Fibroblast of villous mesenchyme (primary cell): ENCODE data around the gene MSH2. TPM values are rescaled to one million over a fixed set of nuclear protein-coding genes. Genes with fewer than 3 reads are reported as not detected.

Experiments used
- DNase-seq: peaks from one replicate; pipeline ENCODE4 v3.0.0-alpha.2; 2010; ENCODE audit warnings: low read depth
- H3K4me3 ChIP-seq: 2 replicates; pipeline ENCODE4 v1.5.1; 2011; ENCODE audit warnings: low read depth, mild to moderate bottlenecking, low read length
- CTCF ChIP-seq: IDR thresholded peaks from 2 replicates; pipeline ENCODE4 v1.5.1; 2012; ENCODE audit warnings: low read depth, mild to moderate bottlenecking, low read length; ENCODE audit not compliant: insufficient read depth
- total RNA-seq: library from RNA; depleted of rRNA; stranded (reverse); fragments of >200 nt; gene quantifications from 2 replicates; pipeline ENCODE4 v1.2.3, GENCODE V29; 2012

Gene MSH2
- total RNA-seq, 1 donor, result 22.9 TPM

- no peak overlapping the region for H3K4me3 ChIP-seq
- DNase-seq, result no peak
- TF ChIP-seq CTCF, result no peak
Measured at GRCh38 chr2:47508641-47509040, 105.7 kb downstream of the MSH2 start.

GRCh38 chr2:47509250-47509649 lies 106.3 kb downstream of the MSH2 start:
- no peak for TF ChIP-seq CTCF
- no peak for DNase-seq
- no peak overlapping the region for H3K4me3 ChIP-seq

- no peak overlapping the region for H3K4me3 ChIP-seq
- TF ChIP-seq CTCF, result no peak
- DNase-seq, result no peak
Measured at GRCh38 chr2:47509821-47510385, 106.9 kb downstream of the MSH2 start.

GRCh38 chr2:47510745-47511144 lies 107.8 kb downstream of the MSH2 start:
- no peak for TF ChIP-seq CTCF
- DNase-seq, result no peak
- no peak overlapping the region for H3K4me3 ChIP-seq

GRCh38 chr2:47512581-47513083 lies 109.7 kb downstream of the MSH2 start:
- TF ChIP-seq CTCF, result no peak
- peak; percentile 28 for DNase-seq
- H3K4me3 ChIP-seq, result no peak overlapping the region

- no peak overlapping the region for H3K4me3 ChIP-seq
- no peak for TF ChIP-seq CTCF
- no peak for DNase-seq
Measured at GRCh38 chr2:47513981-47514520, 111.1 kb downstream of the MSH2 start.
